OCI-M1 (cell line): Measurements from ENCODE around the gene E4F1.
A peak's percentile ranks its signal among the peaks of the same experiment; 100 is the strongest.
"Not testable (repeated sequence)": the region's sequence is repeated elsewhere in the genome, so short reads cannot be mapped to it uniquely, and the experiment has no call there.

Experiments used
- DNase-seq: peaks from one replicate; lab custom pipeline; 2025; lab: John Stamatoyannopoulos, UW

E4F1 gene

DNA sequence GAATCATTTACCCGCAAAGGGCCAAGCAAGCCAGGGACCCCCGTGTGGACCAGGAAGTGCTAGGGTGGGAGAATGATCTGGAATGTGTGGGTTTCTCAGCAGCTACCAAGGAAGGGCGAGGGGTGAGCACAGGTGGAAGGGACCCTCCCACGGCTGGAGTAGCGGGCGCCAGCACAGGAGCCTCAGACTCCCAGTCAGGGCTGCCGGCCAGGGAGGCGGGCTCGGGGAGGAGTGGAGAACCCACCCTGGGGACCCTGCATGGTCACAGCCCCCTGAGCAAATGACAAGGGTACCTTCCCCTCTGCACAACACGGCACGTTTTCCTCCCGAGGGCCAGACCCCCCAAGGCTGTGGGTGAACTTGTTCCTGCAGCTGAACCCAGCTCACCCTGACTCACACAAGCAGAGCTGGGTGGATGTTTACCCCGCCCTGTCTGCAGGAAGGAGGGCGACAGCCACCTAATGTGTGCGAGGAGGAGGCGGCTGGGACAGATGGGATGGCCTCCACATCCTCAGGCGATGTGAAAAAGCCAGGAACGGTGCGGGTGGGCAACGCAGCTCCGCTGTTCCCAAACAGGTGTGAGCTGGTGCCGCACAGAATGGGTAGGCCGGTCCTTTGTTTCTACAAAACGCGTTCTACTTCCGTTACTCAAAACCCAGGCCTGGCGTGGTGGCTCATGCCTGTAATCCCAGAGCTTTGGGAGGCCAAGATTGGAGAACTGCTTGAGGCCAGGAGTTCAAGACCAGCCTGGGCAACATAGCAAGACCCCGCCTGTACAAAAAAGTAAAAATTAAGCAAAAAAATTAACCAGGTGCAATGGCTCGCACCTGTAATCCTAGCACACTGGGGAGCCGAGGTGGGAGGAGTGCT, 21.8 kb downstream of the E4F1 start:
- no peak for DNase-seq

- DNase-seq: no peak
These were observed 23.0 kb downstream of the E4F1 start for GRCh38 chr16:2246301-2246885.

DNA sequence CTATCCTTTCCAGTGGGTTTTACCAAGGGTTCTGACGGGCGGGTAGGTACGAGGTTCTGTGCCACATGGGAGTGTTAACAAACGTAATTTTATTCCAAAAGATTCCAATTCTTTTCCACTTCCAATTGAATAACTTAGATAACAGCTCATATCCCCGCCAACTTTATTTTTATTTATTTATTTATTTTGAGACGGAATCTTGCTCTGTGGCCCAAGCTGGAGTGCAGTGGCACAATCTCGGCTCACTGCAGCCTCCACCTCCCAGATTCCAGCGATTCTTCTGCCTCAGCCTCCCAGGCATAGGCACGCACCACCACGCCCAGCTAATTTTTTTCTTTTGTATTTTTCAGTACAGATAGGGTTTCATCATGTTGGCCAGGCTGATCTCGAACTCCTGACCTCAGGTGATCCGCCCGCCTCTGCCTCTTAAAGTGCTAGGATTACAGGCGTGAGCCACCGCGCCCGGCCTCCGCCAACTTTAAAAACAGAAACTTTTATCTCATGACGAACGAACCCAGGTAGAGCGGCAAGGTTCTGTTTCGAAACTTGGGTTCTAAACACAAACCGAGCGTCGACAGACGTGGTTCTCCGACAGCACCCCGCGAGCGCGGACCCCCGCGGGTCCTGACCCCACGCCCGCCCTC, 27.4 kb downstream of the E4F1 start:
- DNase-seq: peak; percentile 69

DNA sequence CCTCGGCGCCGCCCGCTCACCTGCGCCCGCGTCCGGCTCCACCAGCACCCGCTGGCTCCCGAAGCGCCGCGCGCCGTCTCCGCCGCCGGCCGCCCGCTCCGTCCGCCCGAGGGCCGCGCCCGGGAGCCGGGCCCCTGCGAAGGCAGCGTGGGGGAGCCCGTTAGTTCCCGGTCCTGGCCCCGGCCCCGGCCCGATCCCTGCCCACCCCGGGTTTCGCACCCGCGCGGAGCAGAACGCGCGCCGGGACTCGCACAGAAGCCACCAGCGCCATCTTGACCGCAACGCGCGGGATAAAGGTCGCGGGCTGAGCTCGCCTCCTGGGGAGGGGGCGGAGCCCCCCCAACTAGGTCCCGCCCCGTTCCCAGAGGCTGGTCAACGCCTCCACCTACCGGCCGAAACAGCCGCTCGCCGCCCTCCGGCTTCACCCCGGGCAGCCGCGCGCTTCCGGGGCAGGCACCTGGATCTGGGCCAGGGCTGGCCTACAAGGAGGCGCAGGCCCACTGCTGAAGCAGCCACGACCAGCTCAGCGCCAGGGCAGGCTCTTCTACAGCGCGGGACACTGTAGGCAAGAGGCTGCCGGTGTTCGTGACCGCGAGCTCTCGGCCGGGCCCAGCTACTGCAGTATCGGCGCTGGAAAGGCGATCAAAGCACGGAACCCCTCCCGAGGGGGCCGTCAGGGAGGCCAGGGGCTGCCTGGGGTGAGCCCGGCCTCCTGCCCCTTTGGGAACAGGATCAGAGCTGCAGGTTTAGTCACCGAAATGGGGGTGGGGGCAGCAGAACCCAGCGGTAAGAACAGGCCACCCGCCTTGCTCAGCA, 28.1 kb downstream of the E4F1 start, which contains the start of gene ECI1:
ECI1 (minus strand) TSS at position 292 of the 816 bp plus-strand sequence; CDS start at position 271, 21 bp downstream.
- DNase-seq: peak; percentile 98

DNA sequence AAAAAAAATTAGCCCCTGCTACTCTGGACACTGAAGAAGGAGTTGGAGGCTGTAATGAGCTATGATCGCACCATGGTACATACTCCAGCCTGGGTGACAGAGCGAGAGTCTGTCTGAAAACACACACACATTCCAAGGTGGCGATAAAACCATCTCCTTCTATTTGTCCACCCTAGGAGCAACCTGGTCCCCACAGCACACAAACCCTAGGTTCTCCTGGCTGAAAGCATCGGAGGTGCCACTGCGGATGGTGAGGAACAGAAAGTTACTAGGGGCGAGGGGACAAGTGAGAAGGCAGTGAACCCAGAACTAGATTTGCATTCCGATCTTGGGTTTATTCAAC, 29.4 kb downstream of the E4F1 start:
- DNase-seq: no peak

DNA sequence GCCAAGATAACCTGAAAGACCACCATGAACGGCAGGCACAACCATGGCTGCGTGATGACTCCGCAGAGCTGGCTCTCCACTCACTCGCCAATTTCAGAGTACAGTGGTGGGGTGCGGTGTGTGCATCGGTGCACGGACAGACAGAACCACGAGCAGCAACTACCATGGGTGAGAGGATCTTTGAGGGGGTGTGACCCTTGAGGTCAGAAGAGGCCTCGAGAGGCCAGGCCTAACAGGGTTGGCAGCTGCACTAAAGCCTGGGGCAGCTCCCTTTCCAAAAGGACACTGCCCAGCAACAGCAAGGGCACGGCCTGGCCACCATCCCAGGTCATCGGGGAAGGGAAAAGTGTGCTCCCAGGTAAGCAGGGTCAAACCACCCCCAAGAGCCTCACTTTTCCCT, 29.9 kb downstream of the E4F1 start:
- DNase-seq: no peak

DNA sequence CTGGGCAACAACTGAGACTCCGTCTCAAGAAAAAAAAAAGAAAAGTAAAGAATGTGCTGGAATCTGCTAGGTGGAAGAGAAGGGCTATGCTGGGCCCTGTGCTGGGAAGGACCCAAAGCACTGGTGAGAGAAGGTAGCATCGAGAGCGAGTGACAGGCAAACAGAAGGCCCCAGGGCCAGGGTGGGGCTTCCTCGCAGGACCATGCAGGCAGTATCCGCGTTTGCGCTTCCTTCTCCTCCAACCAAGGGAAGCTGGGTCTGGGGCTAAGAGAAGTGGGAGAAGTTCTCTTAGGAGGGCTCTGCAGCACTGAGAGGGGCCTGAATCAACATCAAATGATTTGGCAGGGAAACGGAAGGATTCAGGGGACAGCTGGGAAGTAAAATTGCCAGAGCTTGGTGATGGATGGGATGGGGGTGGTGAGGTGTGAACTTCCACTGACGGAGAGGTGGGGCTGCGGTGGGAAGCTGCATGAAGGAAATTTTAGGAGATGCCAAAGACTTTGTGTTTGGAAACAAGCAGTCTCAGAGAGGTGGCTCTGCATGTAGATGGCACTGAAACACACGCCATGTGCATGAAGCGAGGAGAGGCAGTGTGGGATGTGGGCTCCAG, 33.2 kb downstream of the E4F1 start:
- DNase-seq: no peak

- DNase-seq: no peak
These were observed 34.3 kb downstream of the E4F1 start for GRCh38 chr16:2257726-2258125.

- DNase-seq: not testable (repeated sequence)
These were observed 35.1 kb downstream of the E4F1 start for GRCh38 chr16:2258530-2258929.

- DNase-seq: no peak
These were observed 36.9 kb downstream of the E4F1 start for GRCh38 chr16:2260250-2260649.

- not testable (repeated sequence) for DNase-seq
These were observed 39.6 kb downstream of the E4F1 start for GRCh38 chr16:2263026-2263425.

- peak; percentile 5 for DNase-seq
These were observed 43.5 kb downstream of the E4F1 start for GRCh38 chr16:2266887-2267286.

- DNase-seq: not testable (repeated sequence)
These were observed 44.1 kb downstream of the E4F1 start for GRCh38 chr16:2267505-2267912.

DNA sequence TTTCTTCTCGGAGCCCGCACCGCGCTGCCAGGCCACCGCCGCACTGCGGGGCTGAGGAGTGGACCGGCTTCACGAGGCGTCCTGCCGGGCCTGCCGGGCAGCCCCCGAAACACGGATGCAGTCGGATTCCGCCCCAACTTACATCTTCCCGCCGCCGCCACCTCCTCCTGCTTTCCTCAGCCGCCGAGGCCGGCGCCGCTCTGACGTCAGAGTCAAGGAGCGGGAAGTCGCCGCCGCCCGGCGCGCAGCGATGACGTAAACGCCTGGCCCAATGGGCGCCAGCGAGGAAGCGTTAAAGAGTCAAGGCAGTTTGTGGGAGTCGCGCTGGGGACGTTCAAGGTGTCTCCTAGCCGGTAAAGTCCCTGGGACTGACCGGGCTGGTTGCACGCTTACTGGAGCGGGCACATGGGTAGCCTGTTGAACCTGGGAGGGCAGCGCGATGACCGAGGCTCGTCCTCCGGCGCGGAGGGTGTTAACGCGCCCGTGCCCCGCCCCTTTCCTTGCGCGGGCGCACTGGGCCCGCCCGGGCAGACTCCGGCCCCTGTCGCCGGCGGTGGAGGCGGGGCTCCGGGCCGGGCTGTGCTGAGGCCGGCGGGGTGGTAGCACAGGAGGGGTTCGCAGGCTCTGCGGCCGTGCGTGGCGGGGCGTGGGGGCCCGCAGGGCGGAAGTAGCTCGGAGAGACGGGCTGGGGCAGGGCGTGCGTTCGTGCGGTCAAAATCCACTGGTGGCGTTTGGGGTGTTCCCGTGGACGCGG, 44.7 kb downstream of the E4F1 start, which contains the start of gene RNPS1:
RNPS1 (minus strand) TSS at position 214 of the 754 bp plus-strand sequence. CDS start 3,483 bp downstream, outside the sequence.
- DNase-seq: peak; percentile 97

- no peak for DNase-seq
These were observed 46.7 kb downstream of the E4F1 start for GRCh38 chr16:2270070-2270462.

DNA sequence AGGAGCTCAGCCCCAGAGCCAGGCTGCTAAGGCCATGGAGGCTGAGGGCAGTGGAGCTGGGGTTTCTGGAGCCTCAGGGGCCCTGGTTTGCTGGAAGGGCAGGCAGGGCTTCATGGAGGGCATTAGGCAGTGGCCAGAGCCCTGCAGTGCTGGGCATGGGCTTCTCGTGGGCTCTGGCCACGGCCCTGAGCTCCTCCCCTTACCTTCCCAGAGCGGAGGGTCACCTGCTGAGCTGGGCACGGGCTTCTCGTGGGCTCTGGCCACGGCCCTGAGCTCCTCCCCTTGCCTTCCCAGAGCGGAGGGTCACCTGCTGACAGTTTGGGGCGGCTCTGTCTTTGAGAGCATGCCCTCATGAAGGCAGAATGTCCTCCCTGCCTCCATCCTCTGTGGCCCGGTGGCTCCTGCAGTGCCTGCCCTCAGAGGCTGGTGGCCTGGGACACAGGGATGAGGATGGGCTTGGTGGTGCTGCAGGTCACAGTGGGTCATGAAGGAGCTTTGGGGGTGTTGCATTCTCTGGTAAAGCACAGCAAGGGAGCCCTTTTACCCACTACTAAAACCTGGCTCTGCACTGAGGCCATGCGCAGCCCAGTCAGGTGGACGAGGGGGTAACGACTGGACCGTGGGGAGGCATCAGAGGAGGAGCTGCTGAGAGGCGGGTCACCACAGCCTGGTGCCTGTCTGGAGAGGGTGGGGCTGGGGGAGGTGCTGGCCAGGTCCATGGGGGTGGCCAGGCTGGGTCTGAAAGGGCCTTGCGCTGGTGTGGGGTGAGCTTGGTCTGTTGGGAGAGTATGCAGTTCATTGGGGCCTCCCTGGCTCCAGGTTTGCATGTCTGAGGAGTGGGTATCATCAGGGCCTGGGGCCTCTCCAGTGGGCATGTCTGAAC, 47.4 kb downstream of the E4F1 start:
- DNase-seq: no peak

GRCh38 chr16:2271848-2272461, 48.6 kb downstream of the E4F1 start:
- DNase-seq: no peak

GRCh38 chr16:2273484-2273883, 50.1 kb downstream of the E4F1 start:
- no peak for DNase-seq

- no peak for DNase-seq
These were observed 50.5 kb downstream of the E4F1 start for GRCh38 chr16:2273931-2274330.
